ENCODE measurements around the gene GRK4.

DNA sequence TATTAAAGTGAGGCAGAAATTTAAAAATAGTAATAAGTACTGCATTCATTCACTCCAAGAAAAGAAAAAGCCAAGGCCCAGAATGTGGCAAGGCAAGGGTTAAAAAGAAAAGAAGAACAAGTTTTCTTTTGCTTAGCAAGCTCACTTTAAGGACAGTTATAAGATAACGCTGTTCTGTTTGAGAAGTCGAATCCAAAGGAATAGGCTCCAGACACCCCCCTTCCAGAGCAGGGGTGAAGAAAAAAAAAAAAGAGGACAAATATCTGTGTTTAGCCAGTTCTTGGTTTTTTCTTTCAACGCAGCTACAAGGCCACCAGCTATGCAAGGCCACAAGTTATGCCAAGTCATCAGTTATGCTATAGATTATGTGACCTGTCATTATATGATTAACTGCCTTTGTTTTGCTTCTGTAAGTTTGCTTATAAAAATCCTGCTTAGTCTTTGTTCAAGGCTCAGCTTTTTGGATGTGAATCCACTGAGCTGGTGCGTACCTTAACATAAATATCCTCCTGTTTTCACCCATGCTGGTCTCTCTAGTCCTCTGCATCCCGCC, 1.4 kb downstream of the GRK4 start:
- TF ChIP-seq CTCF (IDR thresholded peaks at IDR 0.05) (no peak), POLR2A (IDR thresholded peaks at IDR 0.05) (no peak)
